Measurements from ENCODE around the gene ALDH1B1. TPM values are rescaled to one million over a fixed set of nuclear protein-coding genes. Genes with fewer than 3 reads are reported as not detected.

Gene ALDH1B1
- total and polyA plus RNA-seq, 10 of the 15 experiments (the other 5 are each of a cell fraction or from before 2014, with no cell fraction given) = 8.6 to 38.5 (median 30.9) TPM

DNA sequence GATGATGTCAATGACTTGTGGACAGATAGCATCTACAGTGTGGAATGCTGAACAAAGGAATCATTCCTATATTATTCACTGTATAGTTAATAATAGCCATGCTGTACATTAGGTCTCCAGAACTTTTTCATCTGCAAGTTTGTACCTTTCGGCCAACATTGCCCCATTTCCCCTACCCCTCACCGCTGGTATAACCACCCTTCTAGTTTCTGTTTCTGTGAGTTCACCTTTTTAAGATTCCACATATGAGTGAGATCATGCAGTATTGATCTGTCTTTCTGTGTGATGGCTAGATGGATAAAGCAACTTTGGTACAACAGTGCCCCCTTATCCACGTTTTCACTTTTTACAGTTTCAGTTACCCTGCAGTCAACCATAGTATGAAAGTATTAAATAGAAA is 18.8 kb upstream of the ALDH1B1 start (continued):
- no peak for TF ChIP-seq MXI1 (IDR thresholded peaks at IDR 0.05; ENCODE audit: low read depth, low read length)
- TF ChIP-seq IKZF1 (conservative IDR thresholded peaks at IDR 0.05) = no peak
- TF ChIP-seq FOS (IDR thresholded peaks at IDR 0.05; ENCODE audit: borderline replicate concordance, extremely low read depth, insufficient read length) = no peak
- TF ChIP-seq, protein P1, sequence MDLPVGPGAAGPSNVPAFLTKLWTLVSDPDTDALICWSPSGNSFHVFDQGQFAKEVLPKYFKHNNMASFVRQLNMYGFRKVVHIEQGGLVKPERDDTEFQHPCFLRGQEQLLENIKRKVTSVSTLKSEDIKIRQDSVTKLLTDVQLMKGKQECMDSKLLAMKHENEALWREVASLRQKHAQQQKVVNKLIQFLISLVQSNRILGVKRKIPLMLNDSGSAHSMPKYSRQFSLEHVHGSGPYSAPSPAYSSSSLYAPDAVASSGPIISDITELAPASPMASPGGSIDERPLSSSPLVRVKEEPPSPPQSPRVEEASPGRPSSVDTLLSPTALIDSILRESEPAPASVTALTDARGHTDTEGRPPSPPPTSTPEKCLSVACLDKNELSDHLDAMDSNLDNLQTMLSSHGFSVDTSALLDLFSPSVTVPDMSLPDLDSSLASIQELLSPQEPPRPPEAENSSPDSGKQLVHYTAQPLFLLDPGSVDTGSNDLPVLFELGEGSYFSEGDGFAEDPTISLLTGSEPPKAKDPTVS (IDR thresholded peaks at IDR 0.05; ENCODE audit: low read depth, low read length) = no peak
- no peak for TF ChIP-seq BRCA1 (IDR thresholded peaks at IDR 0.05; ENCODE audit: low read depth, low read length)

DNA sequence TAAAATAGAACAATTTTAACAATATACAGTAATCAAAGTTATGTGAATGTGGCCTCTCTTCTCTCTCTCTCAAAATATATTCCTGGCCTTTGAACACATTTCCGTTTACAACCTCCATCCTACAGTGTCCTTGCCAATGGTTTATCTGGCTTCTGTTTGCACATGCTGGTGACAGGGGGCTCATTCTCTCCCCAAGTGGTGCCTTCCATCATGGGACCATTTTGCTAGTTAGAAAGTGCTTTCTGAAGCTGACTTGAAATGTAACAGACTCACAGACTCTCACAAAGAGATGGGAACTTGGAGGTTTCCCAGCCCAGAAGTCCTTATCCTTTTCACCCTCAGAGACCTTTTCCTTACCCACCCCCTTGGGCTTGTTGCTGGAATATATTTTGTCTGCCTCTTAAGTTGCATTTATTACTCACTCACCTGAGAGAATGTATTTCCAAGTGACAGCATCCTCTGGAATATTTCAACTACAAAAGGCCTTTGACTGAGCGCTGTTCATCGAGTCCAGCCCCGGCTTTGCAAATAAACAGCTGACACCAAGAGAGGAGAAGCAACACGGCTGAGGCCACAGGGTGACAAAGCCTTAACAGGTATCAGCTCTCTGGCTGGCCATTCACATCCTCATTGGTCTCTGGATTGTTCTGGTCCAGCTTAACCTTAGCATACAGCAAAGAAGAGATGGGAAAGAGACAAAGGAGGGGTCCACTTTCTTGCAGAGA is 17.5 kb upstream of the ALDH1B1 start:
- Histone ChIP-seq H3K9ac (ENCODE audit: control insufficient read depth, insufficient read depth, low read length) (no peak overlapping the region), H4K20me1 (ENCODE audit: control insufficient read depth, insufficient read depth) (no peaks in the 10 kb centered on the region), H3K27ac (ENCODE audit: control insufficient read depth, insufficient read depth) (no peak overlapping the region), H3K4me3 (no peak overlapping the region), H3K9me3 (replicated peaks; ENCODE audit: control insufficient read depth, insufficient read depth, low read length) (no peaks in the 10 kb centered on the region), H3K27me3 (replicated peaks in 1 of 2; ENCODE audit: control insufficient read depth in 2 of 2, insufficient read depth in 2 of 2, low read length in 1 of 2) (no peaks in the 10 kb centered on the region; a peak in 4 of 4 replicates), H2AFZ (ENCODE audit: control insufficient read depth, low read depth, low read length) (no peak overlapping the region), H3K79me2 (ENCODE audit: control insufficient read depth, insufficient read depth, low read length) (no peaks in the 10 kb centered on the region), H3K36me3 (ENCODE audit: control insufficient read depth in 2 of 2, insufficient read depth in 2 of 2, low read length in 1 of 2) (no peaks in the 10 kb centered on the region), H3K4me1 (ENCODE audit: control insufficient read depth, insufficient read depth, low read length) (no peaks in the 10 kb centered on the region), H3K4me2 (ENCODE audit: control insufficient read depth, insufficient read depth) (no peak overlapping the region)
- CTCF ChIA-PET = interaction anchor here (0.8 to 2.1 kb wide), 8 partner anchors 9 to 461 kb away, joined by 3 to 14 read pairs (median 5); no protein-coding TSS in a partner anchor
- ATAC-seq = no peak
- intact Hi-C loops (cut with micrococcal nuclease; ENCODE audit: unreplicated experiment) = no loop called here
- DNase-seq (ENCODE audit: low read depth, low spot score) = no peak
- no TSS peak for BruUV-seq (replicated peaks)
- POLR2A ChIA-PET = interaction anchor here (0.6 to 1.4 kb wide), 2 partner anchors 14 to 48 kb away, joined by 3 read pairs; no protein-coding TSS in a partner anchor
- in situ Hi-C loops (cut with MboI) = loop anchor here (10.0 kb wide), 1 partner anchor 330 kb away; no protein-coding TSS in a partner anchor
- TF ChIP-seq MEF2B (IDR thresholded peaks at IDR 0.05; ENCODE audit: partially characterized antibody, poor library complexity, severe bottlenecking) = no peak
- no peak for TF ChIP-seq SPI1 (IDR thresholded peaks at IDR 0.05; ENCODE audit: borderline replicate concordance, insufficient read depth, low read depth, low read length)
- TF ChIP-seq, protein P2, sequence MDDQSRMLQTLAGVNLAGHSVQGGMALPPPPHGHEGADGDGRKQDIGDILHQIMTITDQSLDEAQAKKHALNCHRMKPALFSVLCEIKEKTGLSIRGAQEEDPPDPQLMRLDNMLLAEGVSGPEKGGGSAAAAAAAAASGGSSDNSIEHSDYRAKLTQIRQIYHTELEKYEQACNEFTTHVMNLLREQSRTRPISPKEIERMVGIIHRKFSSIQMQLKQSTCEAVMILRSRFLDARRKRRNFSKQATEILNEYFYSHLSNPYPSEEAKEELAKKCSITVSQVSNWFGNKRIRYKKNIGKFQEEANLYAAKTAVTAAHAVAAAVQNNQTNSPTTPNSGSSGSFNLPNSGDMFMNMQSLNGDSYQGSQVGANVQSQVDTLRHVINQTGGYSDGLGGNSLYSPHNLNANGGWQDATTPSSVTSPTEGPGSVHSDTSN (IDR thresholded peaks at IDR 0.05; ENCODE audit: insufficient replicate concordance, low read depth, low read length) = no peak
- TF ChIP-seq, protein P3, sequence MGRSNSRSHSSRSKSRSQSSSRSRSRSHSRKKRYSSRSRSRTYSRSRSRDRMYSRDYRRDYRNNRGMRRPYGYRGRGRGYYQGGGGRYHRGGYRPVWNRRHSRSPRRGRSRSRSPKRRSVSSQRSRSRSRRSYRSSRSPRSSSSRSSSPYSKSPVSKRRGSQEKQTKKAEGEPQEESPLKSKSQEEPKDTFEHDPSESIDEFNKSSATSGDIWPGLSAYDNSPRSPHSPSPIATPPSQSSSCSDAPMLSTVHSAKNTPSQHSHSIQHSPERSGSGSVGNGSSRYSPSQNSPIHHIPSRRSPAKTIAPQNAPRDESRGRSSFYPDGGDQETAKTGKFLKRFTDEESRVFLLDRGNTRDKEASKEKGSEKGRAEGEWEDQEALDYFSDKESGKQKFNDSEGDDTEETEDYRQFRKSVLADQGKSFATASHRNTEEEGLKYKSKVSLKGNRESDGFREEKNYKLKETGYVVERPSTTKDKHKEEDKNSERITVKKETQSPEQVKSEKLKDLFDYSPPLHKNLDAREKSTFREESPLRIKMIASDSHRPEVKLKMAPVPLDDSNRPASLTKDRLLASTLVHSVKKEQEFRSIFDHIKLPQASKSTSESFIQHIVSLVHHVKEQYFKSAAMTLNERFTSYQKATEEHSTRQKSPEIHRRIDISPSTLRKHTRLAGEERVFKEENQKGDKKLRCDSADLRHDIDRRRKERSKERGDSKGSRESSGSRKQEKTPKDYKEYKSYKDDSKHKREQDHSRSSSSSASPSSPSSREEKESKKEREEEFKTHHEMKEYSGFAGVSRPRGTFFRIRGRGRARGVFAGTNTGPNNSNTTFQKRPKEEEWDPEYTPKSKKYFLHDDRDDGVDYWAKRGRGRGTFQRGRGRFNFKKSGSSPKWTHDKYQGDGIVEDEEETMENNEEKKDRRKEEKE (IDR thresholded peaks at IDR 0.05) = no peak
- no peak for TF ChIP-seq MTA3 (IDR thresholded peaks at IDR 0.05; ENCODE audit: borderline replicate concordance, low read length)
- FAIRE-seq = no peak
- SMC1A ChIA-PET (ENCODE audit: uncharacterized antibody, unreplicated experiment) = interaction anchor here (1.0 to 1.6 kb wide), 3 partner anchors 8 to 287 kb away, joined by 3 to 4 read pairs (median 4); no protein-coding TSS in a partner anchor
- RAD21 ChIA-PET (ENCODE audit: unreplicated experiment) = interaction anchor here (0.6 kb wide), 1 partner anchor 426 kb away, joined by 3 read pairs; no protein-coding TSS in a partner anchor
- 33% methylated on average over 5 of the region's 5 CpGs for WGBS (ENCODE audit: insufficient coverage, insufficient replicate concordance, low lambda C conversion rate, missing lambda C conversion rate)
